Retinal pigment epithelial cell (primary cell): ENCODE data around the gene CD8B.
A peak's percentile ranks its signal among the peaks of the same experiment; 100 is the strongest.
"Not testable (repeated sequence)": the region's sequence is repeated elsewhere in the genome, so short reads cannot be mapped to it uniquely, and the experiment has no call there.

Experiments
- DNase-seq: peaks from one replicate; pipeline ENCODE4 v3.0.0-alpha.2; 2010; ENCODE audit warnings: low read depth
- H3K4me3 ChIP-seq: 2 replicates; pipeline ENCODE4 v1.5.1; 2011; ENCODE audit warnings: mild to moderate bottlenecking, low read length, control low read depth, moderate library complexity
- CTCF ChIP-seq: conservative IDR thresholded peaks from 2 replicates; pipeline ENCODE4 v1.5.1; 2011; ENCODE audit warnings: low read depth, low read length, control low read depth, inconsistent platforms

The CD8B gene

GRCh38 chr2:86837714-86838113, 24.0 kb downstream of the CD8B start:
- not testable (repeated sequence) for DNase-seq, H3K4me3 ChIP-seq

- peak; percentile 9 for DNase-seq
- not testable (repeated sequence) for H3K4me3 ChIP-seq
Measured at GRCh38 chr2:86836915-86837695, 24.6 kb downstream of the CD8B start.

GRCh38 chr2:86835548-86835889, 26.2 kb downstream of the CD8B start:
- H3K4me3 ChIP-seq, DNase-seq: not testable (repeated sequence)

- no peak for DNase-seq
- H3K4me3 ChIP-seq: no peak overlapping the region
- no peak for TF ChIP-seq CTCF
Measured at GRCh38 chr2:86833315-86833714, 28.4 kb downstream of the CD8B start.

- no peak for TF ChIP-seq CTCF
- no peak overlapping the region for H3K4me3 ChIP-seq
- no peak for DNase-seq
Measured at GRCh38 chr2:86832334-86833096, 29.2 kb downstream of the CD8B start.

GRCh38 chr2:86831537-86831936, 30.1 kb downstream of the CD8B start:
- no peak overlapping the region for H3K4me3 ChIP-seq
- TF ChIP-seq CTCF: no peak
- no peak for DNase-seq

GRCh38 chr2:86826951-86827350, 34.7 kb downstream of the CD8B start:
- no peak overlapping the region for H3K4me3 ChIP-seq
- DNase-seq: no peak
- no peak for TF ChIP-seq CTCF

- H3K4me3 ChIP-seq: no peak overlapping the region
- DNase-seq: no peak
- TF ChIP-seq CTCF: no peak
Measured at GRCh38 chr2:86825693-86826381, 35.8 kb downstream of the CD8B start.
